Measurements from ENCODE around the gene FZD10. TPM values are rescaled to one million over a fixed set of nuclear protein-coding genes. Genes with fewer than 3 reads are reported as not detected.

The FZD10 gene
- total RNA-seq (2014; rRNA removed; shearing (Covaris generic)): not detected in 2 replicates

DNA sequence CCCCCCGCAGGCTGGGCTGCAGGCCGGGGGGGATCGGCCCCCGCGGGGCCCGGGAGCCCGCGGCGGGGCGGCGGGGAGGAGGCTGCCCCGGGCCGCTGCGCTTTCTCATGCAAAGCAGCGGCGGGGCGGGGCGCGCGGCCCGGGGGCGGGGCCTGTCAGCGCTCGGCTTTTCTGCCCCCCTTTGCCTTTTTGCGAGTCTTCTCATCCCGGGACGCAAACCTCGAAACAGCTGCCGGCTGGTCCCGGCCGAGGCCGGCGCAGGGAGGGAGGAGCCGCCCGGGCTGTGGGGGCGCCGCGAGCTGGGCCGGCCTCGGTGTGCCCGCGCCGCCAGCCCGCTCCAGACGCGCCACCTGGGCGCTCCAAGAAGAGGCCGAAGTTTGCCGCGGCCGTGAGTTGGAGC is at the start of gene FZD10:
Gene FZD10, plus strand, starts transcription at position 198 of the 400 bp plus-strand sequence. CDS start 479 bp downstream, outside the sequence.

Other genes with a start within 250 kb of the FZD10 start
- not detected in 2 replicates for gene PIWIL1, start 175.4 kb downstream of the FZD10 start, total RNA-seq (2014; rRNA removed; shearing (Covaris generic))